Caki2 (cell line): ENCODE measurements around the gene RASGRF1. TPM values are rescaled to one million over a fixed set of nuclear protein-coding genes. Genes with fewer than 3 reads are reported as not detected.
"Not testable (repeated sequence)": the region's sequence is repeated elsewhere in the genome, so short reads cannot be mapped to it uniquely, and the experiment has no call there.

Source experiments
- DNase-seq: peaks from one replicate; pipeline ENCODE4 v3.0.0-alpha.2; 2015; ENCODE audit warnings: low read depth
- in situ Hi-C: cut with HindIII; loops from 2 replicates; pipeline ENCODE4 v1.10.0; 2016; ENCODE audit warnings: low sequenced_read_pairs, low pct_unique_long_range_greater_than_20kb, mixed read lengths
- total RNA-seq: library from RNA; depleted of rRNA; stranded (reverse); fragments of >200 nt; shearing (Covaris generic); gene quantifications from 2 replicates; pipeline ENCODE4 v1.2.3, GENCODE V29; 2014; ENCODE audit warnings: low replicate concordance

Gene RASGRF1
- total RNA-seq, 1 experiment from 2014 or later: not detected

GRCh38 chr15:78933823-78934654, 156.5 kb downstream of the RASGRF1 start:
- DNase-seq: no peak
- in situ Hi-C loops: no loop called here

GRCh38 chr15:78933187-78933822, 157.3 kb downstream of the RASGRF1 start:
- in situ Hi-C loops: no loop called here
- DNase-seq: no peak

DNA sequence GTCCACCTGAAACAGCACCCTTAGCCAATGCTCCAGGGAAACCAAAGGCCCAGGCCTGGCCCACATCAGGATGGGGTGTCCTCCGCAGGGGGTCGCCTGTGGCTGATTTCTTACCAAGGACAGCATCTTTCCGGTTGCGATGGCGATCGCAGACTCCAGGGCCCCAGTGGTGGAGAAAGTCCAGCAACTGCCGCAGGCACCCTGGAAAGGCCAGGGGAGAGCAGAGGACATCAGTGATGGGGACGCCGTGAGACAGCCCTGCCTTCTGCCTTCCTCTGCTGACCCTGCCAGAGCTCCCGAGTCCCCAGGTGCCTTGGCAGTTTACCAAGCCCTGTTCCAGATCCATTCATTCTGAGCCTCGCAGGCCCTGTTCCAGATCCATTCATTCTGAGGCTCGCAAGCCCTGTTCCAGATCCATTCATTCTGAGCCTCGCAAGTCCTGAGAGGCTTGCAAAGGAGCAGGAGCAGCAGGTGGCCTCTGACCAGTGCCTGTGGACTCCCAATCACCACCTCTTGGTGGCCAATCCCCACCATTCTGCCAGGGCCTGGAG, 158.2 kb downstream of the RASGRF1 start:
- in situ Hi-C loops: no loop called here
- no peak for DNase-seq

DNA sequence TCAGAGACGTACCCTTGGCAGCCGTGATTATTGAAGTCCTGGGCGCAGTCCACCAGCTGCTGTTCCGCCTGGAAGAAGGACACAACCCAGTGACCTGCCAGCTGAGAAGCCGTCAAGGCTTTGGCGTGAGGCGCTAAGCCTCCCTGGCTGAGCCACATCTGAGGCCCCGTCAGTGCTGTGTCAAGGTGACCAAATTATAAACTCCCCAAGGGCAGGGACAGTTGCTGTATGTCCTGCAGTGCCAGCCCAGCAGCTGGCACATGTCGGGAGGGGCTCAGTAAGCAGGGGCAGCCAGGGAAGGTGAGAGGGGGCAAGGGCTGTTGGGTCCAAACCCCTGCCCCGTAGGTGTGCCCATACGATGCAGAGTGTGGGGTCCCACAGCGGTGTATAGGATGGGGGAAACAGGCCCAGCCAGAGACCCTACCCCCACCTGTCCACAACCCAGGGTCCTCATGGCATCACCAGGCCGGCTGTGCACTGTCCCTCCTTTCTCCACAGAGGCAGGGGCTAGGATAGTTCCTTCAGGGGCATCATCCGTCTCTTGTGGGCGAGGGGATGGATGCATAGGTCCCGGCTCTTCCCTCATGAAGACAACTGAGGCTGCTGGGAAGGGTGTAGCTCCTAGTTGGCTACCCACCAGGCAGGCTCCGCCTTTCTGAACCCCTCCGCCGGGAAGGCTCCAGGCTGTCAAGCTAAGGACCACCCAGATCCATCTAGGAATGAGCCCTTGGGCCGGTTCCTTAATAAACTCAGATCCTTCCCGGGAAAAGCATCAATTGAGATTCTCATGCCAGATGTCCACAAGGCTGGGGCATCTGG, 158.9 kb downstream of the RASGRF1 start:
- in situ Hi-C loops: no loop called here
- no peak for DNase-seq

- DNase-seq: peak; percentile 83
- in situ Hi-C loops: no loop called here
Measured at GRCh38 chr15:78930577-78931388, 159.8 kb downstream of the RASGRF1 start.

GRCh38 chr15:78929536-78930264, 160.9 kb downstream of the RASGRF1 start:
- in situ Hi-C loops: no loop called here
- no peak for DNase-seq

DNA sequence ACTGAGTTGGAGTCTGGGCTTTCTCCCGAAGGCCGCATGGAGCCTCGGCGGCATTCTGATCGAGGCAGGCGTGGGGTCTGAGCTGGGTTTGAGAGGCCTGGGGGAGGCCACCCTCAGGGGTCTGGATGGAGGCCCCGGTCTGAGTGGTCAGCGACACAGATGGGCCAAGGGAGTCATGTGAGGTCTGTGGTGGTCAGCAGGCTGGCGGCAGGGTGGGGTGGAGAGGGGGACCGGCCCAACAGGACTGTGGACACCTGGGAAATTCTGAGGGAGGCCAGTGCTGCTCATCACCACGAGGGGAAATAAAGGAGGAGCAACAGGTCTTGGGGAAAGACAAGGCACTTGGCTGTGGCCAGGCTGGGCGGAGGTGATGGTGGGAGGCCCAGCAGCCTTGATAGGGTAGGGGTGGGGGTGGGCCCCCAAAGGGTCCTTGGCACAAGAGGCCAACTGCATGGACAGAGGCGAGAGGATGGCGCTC, 161.9 kb downstream of the RASGRF1 start:
- DNase-seq: no peak
- in situ Hi-C loops: no loop called here

DNA sequence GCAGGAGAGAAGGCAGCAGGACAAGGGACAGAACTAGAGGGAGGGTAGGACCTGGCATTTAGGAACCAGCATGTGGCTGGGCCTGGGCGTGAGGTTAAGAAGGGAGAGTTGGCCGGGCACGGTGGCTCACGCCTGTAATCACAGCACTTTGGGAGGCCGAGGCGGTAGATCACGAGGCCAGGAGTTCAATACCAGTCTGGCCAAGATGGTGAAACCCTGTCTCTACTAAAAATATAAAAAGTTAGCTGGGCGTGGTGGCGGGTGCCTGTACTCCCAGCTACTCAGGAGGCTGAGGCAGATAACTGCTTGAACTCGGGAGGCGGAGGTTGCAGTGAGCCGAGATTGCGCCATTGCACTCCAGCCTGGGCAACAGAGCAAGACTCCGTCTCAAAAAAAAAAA, 162.4 kb downstream of the RASGRF1 start:
- in situ Hi-C loops: not testable (repeated sequence)

DNA sequence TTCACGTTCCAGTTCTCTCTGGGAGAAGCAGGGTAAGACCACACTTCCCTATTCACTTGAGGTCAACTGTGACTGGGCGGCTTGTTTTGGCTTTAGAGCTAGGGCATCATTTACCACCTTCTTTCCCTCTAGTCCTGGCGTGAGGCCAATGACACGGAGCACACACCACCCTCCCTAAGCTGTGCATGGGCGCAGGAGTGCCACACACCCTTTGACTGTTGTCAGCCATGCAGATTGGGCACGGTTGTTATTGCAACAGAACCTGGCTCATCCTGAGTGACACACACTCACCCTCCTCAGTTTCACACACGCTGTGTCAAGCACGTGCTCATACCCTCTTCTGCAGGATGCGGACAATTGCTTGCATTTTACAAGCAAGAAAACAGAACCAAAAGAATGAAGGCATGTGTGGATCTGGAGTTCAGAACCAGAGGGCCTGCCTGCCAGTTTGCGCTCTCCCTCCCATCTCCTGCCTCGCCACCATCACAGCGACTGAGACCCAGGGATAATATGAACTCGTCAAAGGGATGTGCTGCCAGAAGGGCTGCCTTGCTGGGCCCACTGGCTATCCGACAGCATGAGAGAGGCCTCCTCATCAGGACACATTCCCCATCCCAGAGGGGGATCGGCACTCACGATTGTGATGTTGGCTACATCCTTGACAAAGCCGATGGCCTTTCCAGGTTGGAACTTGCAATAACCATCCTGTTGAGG, 163.3 kb downstream of the RASGRF1 start:
- in situ Hi-C loops: no loop called here
- no peak for DNase-seq

More for the DNA sequence above, 162.4 kb downstream of the RASGRF1 start:
- not testable (repeated sequence) for DNase-seq

- in situ Hi-C loops: no loop called here
- no peak for DNase-seq
Measured at GRCh38 chr15:78925956-78926743, 164.4 kb downstream of the RASGRF1 start.

DNA sequence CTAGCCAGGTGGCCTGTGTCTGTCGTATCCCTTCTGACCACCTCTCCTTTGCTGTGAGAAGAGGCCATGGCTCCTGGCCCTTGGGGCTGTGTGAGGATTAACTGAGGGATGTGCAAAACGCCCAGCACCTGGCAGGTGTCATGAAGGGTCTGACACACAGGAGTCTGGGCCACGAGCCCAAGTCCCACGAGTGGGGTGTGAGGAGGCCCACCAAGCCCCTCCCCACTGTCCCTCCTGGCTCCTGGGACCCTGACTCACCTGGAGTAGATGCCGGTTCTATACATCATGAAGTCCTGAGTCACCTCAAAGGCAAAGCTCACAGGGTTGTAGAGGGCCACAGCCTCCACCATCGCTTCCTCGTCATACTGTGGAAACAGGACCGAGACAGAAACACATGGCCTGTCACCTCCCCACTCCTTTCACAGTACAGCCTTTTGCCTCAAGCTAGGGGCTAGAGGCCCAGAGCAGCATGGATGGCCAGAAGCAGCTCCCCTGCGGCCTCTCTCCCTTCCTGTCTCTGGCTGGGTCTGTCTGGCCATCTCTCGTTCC, 165.4 kb downstream of the RASGRF1 start:
- in situ Hi-C loops: no loop called here

GRCh38 chr15:78923480-78924360, 166.9 kb downstream of the RASGRF1 start:
- in situ Hi-C loops: no loop called here

More for the DNA sequence above, 165.4 kb downstream of the RASGRF1 start:
- DNase-seq: no peak

DNA sequence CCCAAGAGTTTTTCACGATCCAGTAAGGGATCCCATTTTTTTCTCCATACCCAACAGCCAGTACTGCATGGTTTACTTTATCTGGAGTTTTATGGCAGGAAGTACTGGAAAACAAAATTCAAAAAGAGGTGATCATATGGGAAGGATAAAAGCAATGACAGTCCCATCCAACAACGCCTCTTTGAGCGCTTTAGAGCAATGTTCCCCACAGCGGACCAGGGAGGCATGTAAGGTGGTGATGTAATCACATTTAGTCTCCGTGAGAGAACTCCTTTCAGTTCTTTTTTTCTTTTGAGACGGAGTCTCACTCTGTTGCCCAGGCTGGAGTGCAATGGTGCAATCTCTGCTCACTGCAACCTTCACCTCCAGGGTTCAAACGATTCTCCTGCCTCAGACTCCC, 167.6 kb downstream of the RASGRF1 start:
- in situ Hi-C loops: no loop called here
- no peak for DNase-seq

More at GRCh38 chr15:78923480-78924360, 166.9 kb downstream of the RASGRF1 start:
- DNase-seq: no peak

DNA sequence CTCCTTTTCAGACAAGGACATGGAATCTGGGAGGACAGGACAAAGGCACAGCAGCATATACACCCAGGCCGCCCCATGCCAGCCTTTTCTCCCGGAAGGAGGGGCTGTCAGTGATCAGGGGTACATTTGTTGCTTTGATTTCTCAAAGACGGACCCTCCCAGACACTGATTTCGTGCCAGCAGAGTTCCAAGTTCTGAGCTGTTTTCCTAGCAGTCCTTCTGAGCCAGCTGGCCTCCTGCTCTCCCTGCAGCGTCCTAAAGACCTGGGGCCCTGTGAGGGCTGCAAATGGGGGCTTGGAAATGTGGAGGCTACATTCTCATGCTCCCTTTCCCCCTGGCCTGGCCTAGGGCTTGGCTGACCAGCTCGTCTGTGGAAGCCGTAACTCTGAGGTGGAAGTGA, 168.1 kb downstream of the RASGRF1 start:
- no peak for DNase-seq
- in situ Hi-C loops: no loop called here

- DNase-seq: no peak
- in situ Hi-C loops: no loop called here
Measured at GRCh38 chr15:78921940-78922339, 168.6 kb downstream of the RASGRF1 start.
